Activated T-cell treated with anti-CD3 and anti-CD28 coated beads for 24 hours (primary cell): ENCODE results near the gene ECPAS.
A peak's percentile ranks its signal among the peaks of the same experiment; 100 is the strongest.
"Not testable (repeated sequence)": the region's sequence is repeated elsewhere in the genome, so short reads cannot be mapped to it uniquely, and the experiment has no call there.

Experiments
- DNase-seq: peaks from one replicate; pipeline ENCODE4 v3.0.0-alpha.2; 2020; ENCODE audit warnings: low read depth

The ECPAS gene, protein sequence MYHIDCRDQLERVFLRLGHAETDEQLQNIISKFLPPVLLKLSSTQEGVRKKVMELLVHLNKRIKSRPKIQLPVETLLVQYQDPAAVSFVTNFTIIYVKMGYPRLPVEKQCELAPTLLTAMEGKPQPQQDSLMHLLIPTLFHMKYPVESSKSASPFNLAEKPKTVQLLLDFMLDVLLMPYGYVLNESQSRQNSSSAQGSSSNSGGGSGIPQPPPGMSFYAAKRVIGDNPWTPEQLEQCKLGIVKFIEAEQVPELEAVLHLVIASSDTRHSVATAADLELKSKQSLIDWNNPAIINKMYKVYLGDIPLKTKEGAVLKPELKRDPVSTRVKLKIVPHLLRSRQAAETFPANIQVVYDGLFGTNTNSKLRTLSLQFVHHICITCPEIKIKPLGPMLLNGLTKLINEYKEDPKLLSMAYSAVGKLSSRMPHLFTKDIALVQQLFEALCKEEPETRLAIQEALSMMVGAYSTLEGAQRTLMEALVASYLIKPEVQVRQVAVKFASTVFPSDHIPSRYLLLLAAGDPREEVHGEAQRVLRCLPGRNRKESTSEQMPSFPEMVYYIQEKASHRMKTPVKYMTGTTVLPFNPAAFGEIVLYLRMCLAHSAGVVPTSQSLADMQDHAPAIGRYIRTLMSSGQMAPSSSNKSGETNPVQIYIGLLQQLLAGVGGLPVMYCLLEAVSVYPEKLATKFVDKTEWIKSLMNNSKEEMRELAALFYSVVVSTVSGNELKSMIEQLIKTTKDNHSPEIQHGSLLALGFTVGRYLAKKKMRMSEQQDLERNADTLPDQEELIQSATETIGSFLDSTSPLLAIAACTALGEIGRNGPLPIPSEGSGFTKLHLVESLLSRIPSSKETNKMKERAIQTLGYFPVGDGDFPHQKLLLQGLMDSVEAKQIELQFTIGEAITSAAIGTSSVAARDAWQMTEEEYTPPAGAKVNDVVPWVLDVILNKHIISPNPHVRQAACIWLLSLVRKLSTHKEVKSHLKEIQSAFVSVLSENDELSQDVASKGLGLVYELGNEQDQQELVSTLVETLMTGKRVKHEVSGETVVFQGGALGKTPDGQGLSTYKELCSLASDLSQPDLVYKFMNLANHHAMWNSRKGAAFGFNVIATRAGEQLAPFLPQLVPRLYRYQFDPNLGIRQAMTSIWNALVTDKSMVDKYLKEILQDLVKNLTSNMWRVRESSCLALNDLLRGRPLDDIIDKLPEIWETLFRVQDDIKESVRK (N-terminal part only)

DNA sequence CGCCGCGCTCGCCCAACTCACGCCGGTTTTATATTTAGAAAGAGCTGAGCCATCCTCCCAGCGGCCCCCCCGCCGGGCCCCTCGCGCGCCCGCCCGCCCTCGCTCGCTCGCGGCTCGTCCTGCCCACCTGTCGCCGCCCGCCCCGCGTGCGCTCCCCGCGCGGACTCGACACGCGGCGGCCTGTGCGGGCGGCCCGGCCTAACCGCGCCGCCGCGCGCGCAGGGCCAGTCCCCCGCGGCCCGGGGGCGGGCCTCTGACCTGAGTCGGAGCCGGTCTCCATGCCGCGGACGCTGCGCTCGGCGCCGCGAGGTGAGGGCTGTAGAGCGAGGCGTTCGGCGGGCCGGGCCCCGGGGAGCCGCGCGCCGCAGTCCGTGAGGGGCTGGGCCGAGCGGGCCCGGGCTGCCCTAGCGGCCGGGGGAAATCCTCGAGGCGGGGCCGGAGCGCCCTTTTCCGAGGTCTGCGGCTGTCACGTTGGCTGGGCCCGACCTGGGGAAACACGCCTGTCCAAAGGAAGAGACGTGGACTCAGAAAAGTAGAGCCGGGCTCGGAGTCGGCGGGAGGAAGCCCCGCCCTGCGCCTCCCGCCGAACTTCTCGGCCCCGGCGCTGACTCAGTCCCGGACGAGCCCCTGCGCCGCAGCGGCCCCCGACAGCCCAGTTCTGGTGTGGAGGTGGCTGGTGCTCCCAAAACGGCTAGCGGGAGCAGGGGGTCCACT is at the start of gene ECPAS:
Gene ECPAS, minus strand, starts transcription at position 526 of the 714 bp plus-strand sequence. CDS start 11,465 bp downstream, outside the sequence.
- DNase-seq = peak; percentile 60

DNA sequence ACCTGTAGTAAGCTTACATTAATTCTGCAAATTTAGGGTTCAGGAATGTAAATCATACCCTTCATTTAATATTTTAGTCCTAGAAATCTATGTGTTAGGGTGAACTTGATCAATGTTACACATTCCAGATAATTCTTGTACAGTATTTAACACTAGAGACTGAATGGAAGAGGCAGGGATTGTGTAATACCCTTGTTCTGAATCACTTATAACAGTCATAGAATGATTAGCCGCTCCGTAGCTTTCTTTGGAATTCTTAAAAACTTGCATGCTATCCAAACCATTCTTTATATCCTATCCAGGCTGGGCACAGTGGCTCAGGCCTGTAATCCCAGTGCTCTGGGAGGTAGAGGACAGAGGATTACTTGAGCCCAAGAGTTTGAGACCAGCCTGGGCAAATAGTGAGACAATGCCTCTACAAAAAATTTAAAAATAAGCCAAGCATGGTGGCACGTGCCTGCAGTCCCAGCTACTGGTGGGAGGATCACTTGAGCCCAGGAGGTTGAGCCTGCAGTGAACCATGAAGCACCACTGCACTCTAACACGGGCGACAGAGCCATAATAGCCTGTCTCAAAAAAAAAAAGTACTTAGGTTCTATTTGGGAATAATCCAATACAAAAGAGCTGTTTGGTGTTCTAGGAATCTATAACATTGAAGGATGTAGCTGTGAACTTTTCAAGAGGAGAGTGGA is 49.1 kb upstream of the ECPAS start:
- DNase-seq = no peak

GRCh38 chr9:111531716-111532115 is 47.5 kb upstream of the ECPAS start:
- DNase-seq = no peak

GRCh38 chr9:111529787-111530186 is 45.6 kb upstream of the ECPAS start:
- no peak for DNase-seq

- no peak for DNase-seq
Observed at GRCh38 chr9:111527347-111527746, 43.2 kb upstream of the ECPAS start.

GRCh38 chr9:111525056-111525977 is 41.1 kb upstream of the ECPAS start, which contains the start of gene ZNF483:
ZNF483 (plus strand) TSS chr9:111525179; CDS start chr9:111527396, 2,217 bp downstream.
- peak; percentile 59 for DNase-seq

DNA sequence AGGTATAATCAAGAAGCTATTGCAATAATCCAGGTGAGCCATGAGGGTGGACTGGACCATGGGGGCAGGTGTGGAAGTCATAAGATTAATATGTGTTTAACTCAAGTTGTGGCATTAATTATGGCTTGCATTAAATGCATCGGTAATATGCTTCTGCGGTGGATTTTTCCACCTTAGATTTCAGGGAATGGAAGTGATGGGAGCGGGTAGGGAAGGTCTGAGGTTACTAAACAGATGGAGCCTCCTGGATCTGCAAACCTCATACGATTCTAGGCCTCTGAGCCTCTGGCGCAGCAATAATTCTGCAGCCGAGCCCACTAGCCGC is 40.5 kb upstream of the ECPAS start:
- DNase-seq = no peak

- no peak for DNase-seq
Observed at GRCh38 chr9:111516061-111516465, 31.9 kb upstream of the ECPAS start.

- DNase-seq = no peak
Observed at GRCh38 chr9:111514967-111515366, 30.8 kb upstream of the ECPAS start.

GRCh38 chr9:111511581-111511980 is 27.4 kb upstream of the ECPAS start:
- DNase-seq = not testable (repeated sequence)

DNA sequence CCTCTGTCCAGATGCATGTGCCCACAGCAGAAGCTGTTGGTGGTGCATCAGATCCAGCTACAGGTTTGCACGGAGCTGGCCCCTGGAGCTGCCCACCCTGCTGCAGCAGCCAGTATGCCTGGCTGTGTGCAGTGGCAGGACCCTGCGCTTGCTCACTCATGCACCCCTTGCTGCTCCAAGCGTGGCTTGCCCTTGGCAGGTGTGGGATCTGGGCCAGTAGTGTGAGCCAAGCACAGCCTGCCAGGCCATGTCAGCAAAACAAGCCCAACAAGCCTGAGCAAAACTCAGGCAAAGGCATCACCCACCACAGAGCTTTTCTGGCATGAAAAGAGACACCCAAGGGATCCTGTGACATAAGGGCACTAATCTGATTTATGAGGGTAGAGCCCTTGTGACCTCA is 18.3 kb upstream of the ECPAS start:
- no peak for DNase-seq

- no peak for DNase-seq
Observed at GRCh38 chr9:111501648-111502047, 17.5 kb upstream of the ECPAS start.

- no peak for DNase-seq
Observed at GRCh38 chr9:111501005-111501562, 16.9 kb upstream of the ECPAS start.

- not testable (repeated sequence) for DNase-seq
Observed at GRCh38 chr9:111497196-111497595, 13.0 kb upstream of the ECPAS start.

GRCh38 chr9:111484572-111484894 is 350 bp upstream of the ECPAS start:
- DNase-seq = no peak

GRCh38 chr9:111483439-111483857 is 735 bp downstream of the ECPAS start:
- DNase-seq = peak; percentile 30

DNA sequence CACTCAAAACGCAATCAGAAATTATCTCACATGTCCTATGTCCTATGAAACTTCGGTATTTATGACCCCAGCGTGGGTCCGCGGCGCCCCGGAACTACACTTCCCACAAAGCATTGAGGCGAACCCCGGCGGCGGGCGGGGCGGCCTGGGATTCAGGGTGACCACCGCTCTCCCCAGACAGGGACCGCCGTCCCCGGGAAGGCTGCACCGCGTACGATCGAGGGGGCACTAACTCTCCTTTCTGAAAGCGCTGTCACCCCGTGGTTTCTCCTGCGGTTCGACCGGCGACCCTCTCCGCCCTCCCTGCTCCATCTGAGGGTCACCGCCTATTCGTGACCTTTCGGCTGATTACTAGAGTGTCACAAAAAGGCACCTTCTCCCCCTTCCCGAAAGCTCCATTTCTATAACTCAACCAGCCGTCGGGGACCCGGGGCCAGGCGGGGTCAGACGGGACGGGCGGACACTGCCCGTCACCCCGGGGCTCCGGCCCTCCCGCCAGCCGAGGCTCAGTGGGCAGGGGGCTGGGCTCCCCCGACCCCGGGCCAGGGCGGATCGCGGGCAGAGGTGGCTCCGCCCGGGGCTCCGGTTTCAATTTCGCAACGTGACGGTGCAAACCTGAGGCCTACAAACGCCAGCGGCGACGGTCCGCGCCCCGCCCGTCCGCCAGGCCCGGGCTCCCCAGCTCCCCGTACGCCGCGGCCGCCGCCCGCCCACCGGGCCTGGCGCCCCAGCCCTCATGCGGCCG is 1.3 kb downstream of the ECPAS start:
- peak; percentile 41 for DNase-seq

GRCh38 chr9:111481885-111482636 is 2.1 kb downstream of the ECPAS start:
- no peak for DNase-seq
